NCI-H146 (cell line): ENCODE results near the gene BRICD5.

Source experiments
- DNase-seq: peaks from one replicate; lab custom pipeline; 2025; lab: John Stamatoyannopoulos, UW

Gene BRICD5

GRCh38 chr16:2199095-2199494 lies 11.6 kb downstream of the BRICD5 start:
- no peak for DNase-seq

GRCh38 chr16:2198283-2198682 lies 12.4 kb downstream of the BRICD5 start:
- DNase-seq: no peak

- no peak for DNase-seq
Observed at GRCh38 chr16:2197765-2198164, 12.9 kb downstream of the BRICD5 start.

GRCh38 chr16:2196981-2197511 lies 13.6 kb downstream of the BRICD5 start:
- DNase-seq: no peak

- DNase-seq: peak; percentile 61
Observed at GRCh38 chr16:2196162-2196980, 14.3 kb downstream of the BRICD5 start, which contains the start of gene CASKIN1. TSS of gene CASKIN1 (minus strand) at chr16:2196605. CDS start at chr16:2196432, 173 bp downstream.

- peak; percentile 61 for DNase-seq
Observed at GRCh38 chr16:2195322-2196161, 15.1 kb downstream of the BRICD5 start.

- DNase-seq: peak; percentile 77
Observed at GRCh38 chr16:2194852-2195321, 15.8 kb downstream of the BRICD5 start.

- peak; percentile 18 for DNase-seq
Observed at GRCh38 chr16:2194166-2194834, 16.4 kb downstream of the BRICD5 start.

- no peak for DNase-seq
Observed at GRCh38 chr16:2191446-2191706, 19.3 kb downstream of the BRICD5 start.

GRCh38 chr16:2190659-2191445 lies 19.8 kb downstream of the BRICD5 start:
- no peak for DNase-seq

GRCh38 chr16:2190002-2190658 lies 20.5 kb downstream of the BRICD5 start:
- DNase-seq: no peak

GRCh38 chr16:2189252-2189893 lies 21.3 kb downstream of the BRICD5 start:
- DNase-seq: no peak

GRCh38 chr16:2188395-2188794 lies 22.3 kb downstream of the BRICD5 start:
- no peak for DNase-seq

GRCh38 chr16:2187212-2187611 lies 23.5 kb downstream of the BRICD5 start:
- DNase-seq: no peak

GRCh38 chr16:2186505-2186904 lies 24.2 kb downstream of the BRICD5 start:
- no peak for DNase-seq

- no peak for DNase-seq
Observed at GRCh38 chr16:2186064-2186463, 24.6 kb downstream of the BRICD5 start.

- no peak for DNase-seq
Observed at GRCh38 chr16:2184962-2185361, 25.7 kb downstream of the BRICD5 start.

GRCh38 chr16:2184346-2184745 lies 26.3 kb downstream of the BRICD5 start:
- DNase-seq: no peak

- no peak for DNase-seq
Observed at GRCh38 chr16:2183671-2184070, 27.0 kb downstream of the BRICD5 start.

GRCh38 chr16:2181952-2182351 lies 28.7 kb downstream of the BRICD5 start:
- DNase-seq: no peak
